ENCODE data around the gene LMX1A.

DNA sequence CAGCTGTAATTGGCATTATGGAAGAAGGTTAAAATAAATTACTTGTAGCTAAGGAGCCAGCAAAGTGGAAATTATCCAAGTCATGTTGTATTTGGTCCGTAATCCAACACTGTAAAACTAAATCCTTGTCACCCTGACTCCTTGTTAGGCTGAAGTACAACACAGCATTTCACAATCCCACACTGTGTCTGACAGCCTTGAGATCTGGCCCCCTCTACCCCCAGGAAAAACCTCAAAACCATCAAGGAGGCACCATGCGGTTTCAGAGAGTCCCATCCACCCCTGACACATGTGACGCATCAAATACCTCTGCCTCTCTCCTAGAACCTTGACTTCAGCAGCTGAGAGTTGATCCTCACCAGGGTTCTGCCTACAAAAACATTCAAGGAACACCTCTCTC is 41.0 kb downstream of the LMX1A start:
- TF ChIP-seq, protein P1, sequence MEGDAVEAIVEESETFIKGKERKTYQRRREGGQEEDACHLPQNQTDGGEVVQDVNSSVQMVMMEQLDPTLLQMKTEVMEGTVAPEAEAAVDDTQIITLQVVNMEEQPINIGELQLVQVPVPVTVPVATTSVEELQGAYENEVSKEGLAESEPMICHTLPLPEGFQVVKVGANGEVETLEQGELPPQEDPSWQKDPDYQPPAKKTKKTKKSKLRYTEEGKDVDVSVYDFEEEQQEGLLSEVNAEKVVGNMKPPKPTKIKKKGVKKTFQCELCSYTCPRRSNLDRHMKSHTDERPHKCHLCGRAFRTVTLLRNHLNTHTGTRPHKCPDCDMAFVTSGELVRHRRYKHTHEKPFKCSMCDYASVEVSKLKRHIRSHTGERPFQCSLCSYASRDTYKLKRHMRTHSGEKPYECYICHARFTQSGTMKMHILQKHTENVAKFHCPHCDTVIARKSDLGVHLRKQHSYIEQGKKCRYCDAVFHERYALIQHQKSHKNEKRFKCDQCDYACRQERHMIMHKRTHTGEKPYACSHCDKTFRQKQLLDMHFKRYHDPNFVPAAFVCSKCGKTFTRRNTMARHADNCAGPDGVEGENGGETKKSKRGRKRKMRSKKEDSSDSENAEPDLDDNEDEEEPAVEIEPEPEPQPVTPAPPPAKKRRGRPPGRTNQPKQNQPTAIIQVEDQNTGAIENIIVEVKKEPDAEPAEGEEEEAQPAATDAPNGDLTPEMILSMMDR (IDR thresholded peaks at IDR 0.05) = no peak
- TF ChIP-seq POLR2A (IDR thresholded peaks at IDR 0.05) = no peak

All from right lobe of liver (tissue), 4 donors.